Measurements from ENCODE around the gene KIAA0753. TPM values are rescaled to one million over a fixed set of nuclear protein-coding genes. Genes with fewer than 3 reads are reported as not detected.
"Not testable (repeated sequence)": the region's sequence is repeated elsewhere in the genome, so short reads cannot be mapped to it uniquely, and the experiment has no call there.

The KIAA0753 gene
- total RNA-seq, 2 experiments from 2014 or later = 20.8 to 29.8 TPM

GRCh38 chr17:6596511-6596910 is 44.0 kb downstream of the KIAA0753 start:
- H4K20me1 ChIP-seq (ENCODE audit: insufficient read depth, low read length) = no peaks in the 10 kb centered on the region
- no peak overlapping the region for H2AFZ ChIP-seq (ENCODE audit: low read length)
- H3K4me2 ChIP-seq (ENCODE audit: low read length) = no peak overlapping the region
- CTCF ChIA-PET (ENCODE audit: unreplicated experiment) = no interaction called here
- no peak overlapping the region for H3K4me3 ChIP-seq (ENCODE audit: low read depth, low read length, poor library complexity, severe bottlenecking)
- no peak overlapping the region for H3K27ac ChIP-seq (ENCODE audit: low read depth, low read length, poor library complexity, severe bottlenecking)
- no peaks in the 10 kb centered on the region for H3K9me3 ChIP-seq (ENCODE audit: low read length)
- intact Hi-C loops (cut with micrococcal nuclease; ENCODE audit: unreplicated experiment) = no loop called here
- no TSS peak for BruUV-seq (replicated peaks)
- H3K9me2 ChIP-seq (ENCODE audit: insufficient read depth, low read length) = no peaks in the 10 kb centered on the region
- no peaks in the 10 kb centered on the region for H3K79me2 ChIP-seq (ENCODE audit: insufficient read depth, low read depth, low read length)
- no peak for DNase-seq (ENCODE audit: low spot score)
- TF ChIP-seq EZH2phosphoT487 (IDR thresholded peaks at IDR 0.05; ENCODE audit: borderline replicate concordance, low read depth, low read length) (no peak), CTCF (conservative IDR thresholded peaks at IDR 0.05; ENCODE audit: low read length) (no peak)
- POLR2A ChIA-PET = interaction anchor here (0.6 kb wide), 1 partner anchor 46 kb away, joined by 3 read pairs; no protein-coding TSS in a partner anchor
- peaks cover 12% of the 10 kb centered on the region for H3K4me1 ChIP-seq (ENCODE audit: insufficient read depth, low read length, poor library complexity, severe bottlenecking)
- peaks cover 89% of the 10 kb centered on the region for H3K36me3 ChIP-seq (ENCODE audit: insufficient read depth, low read length)

- ChIA-PET CTCF (ENCODE audit: unreplicated experiment) (no interaction called here), POLR2A (no interaction called here)
- no peak for DNase-seq (ENCODE audit: low spot score)
- H3K9me3 ChIP-seq (ENCODE audit: low read length) = no peaks in the 10 kb centered on the region
- H3K27ac ChIP-seq (ENCODE audit: low read depth, low read length, poor library complexity, severe bottlenecking) = no peak overlapping the region
- intact Hi-C loops (cut with micrococcal nuclease; ENCODE audit: unreplicated experiment) = no loop called here
- no peaks in the 10 kb centered on the region for H3K79me2 ChIP-seq (ENCODE audit: insufficient read depth, low read depth, low read length)
- no peaks in the 10 kb centered on the region for H4K20me1 ChIP-seq (ENCODE audit: insufficient read depth, low read length)
- H3K9me2 ChIP-seq (ENCODE audit: insufficient read depth, low read length) = no peaks in the 10 kb centered on the region
- H2AFZ ChIP-seq (ENCODE audit: low read length) = no peak overlapping the region
- no peak overlapping the region for H3K4me2 ChIP-seq (ENCODE audit: low read length)
- H3K36me3 ChIP-seq (ENCODE audit: insufficient read depth, low read length) = peaks cover 85% of the 10 kb centered on the region
- no peak for TF ChIP-seq EZH2phosphoT487 (IDR thresholded peaks at IDR 0.05; ENCODE audit: borderline replicate concordance, low read depth, low read length)
- TF ChIP-seq CTCF (conservative IDR thresholded peaks at IDR 0.05; ENCODE audit: low read length) = no peak
- H3K4me1 ChIP-seq (ENCODE audit: insufficient read depth, low read length, poor library complexity, severe bottlenecking) = peaks cover 12% of the 10 kb centered on the region
- H3K4me3 ChIP-seq (ENCODE audit: low read depth, low read length, poor library complexity, severe bottlenecking) = no peak overlapping the region
- no TSS peak for BruUV-seq (replicated peaks)
Measured at GRCh38 chr17:6596081-6596480, 44.4 kb downstream of the KIAA0753 start.

GRCh38 chr17:6593371-6593770 is 47.1 kb downstream of the KIAA0753 start:
- H3K4me3 ChIP-seq (ENCODE audit: low read depth, low read length, poor library complexity, severe bottlenecking); H4K20me1 ChIP-seq (ENCODE audit: insufficient read depth, low read length); H3K79me2 ChIP-seq (ENCODE audit: insufficient read depth, low read depth, low read length); H3K4me1 ChIP-seq (ENCODE audit: insufficient read depth, low read length, poor library complexity, severe bottlenecking); H3K9me3 ChIP-seq (ENCODE audit: low read length); H3K9me2 ChIP-seq (ENCODE audit: insufficient read depth, low read length); H3K27ac ChIP-seq (ENCODE audit: low read depth, low read length, poor library complexity, severe bottlenecking); POLR2A ChIA-PET; CTCF ChIA-PET (ENCODE audit: unreplicated experiment); H3K4me2 ChIP-seq (ENCODE audit: low read length); intact Hi-C loops (cut with micrococcal nuclease; ENCODE audit: unreplicated experiment); BruUV-seq (replicated peaks); H2AFZ ChIP-seq (ENCODE audit: low read length); DNase-seq (ENCODE audit: low spot score): not testable (repeated sequence)
- peaks cover 82% of the 10 kb centered on the region for H3K36me3 ChIP-seq (ENCODE audit: insufficient read depth, low read length)

Data from OCI-LY7 (cell line).